ENCODE measurements around the gene MFF. TPM values are rescaled to one million over a fixed set of nuclear protein-coding genes. Genes with fewer than 3 reads are reported as not detected.

MFF gene
- total RNA-seq, 1 donor from 2014 or later = 159 TPM

- Mint-ChIP-seq H3K36me3 (peaks cover 15% of the 10 kb centered on the region), H3K27me3 (ENCODE audit: insufficient read depth, low read depth) (no peaks in the 10 kb centered on the region), H3K27ac (no peak overlapping the region), H3K9me3 (no peaks in the 10 kb centered on the region), H3K4me1 (no peaks in the 10 kb centered on the region), H3K4me3 (no peak overlapping the region)
- TF ChIP-seq EZH2 (IDR thresholded peaks at IDR 0.05) = no peak
- H3K4me1 ChIP-seq = no peaks in the 10 kb centered on the region
- no peaks in the 10 kb centered on the region for H3K27me3 ChIP-seq
- no peaks in the 10 kb centered on the region for H4K20me1 ChIP-seq (ENCODE audit: low read depth)
- no peak overlapping the region for H3K4me2 ChIP-seq
- H3K9me3 ChIP-seq (ENCODE audit: low read depth) = no peaks in the 10 kb centered on the region
- H3K79me2 ChIP-seq (ENCODE audit: low read depth) = no peaks in the 10 kb centered on the region
- H2AFZ ChIP-seq (replicated peaks) = no peak overlapping the region
- DNase-seq (ENCODE audit: low spot score) = no peak
- H3K36me3 ChIP-seq = peaks cover 22% of the 10 kb centered on the region
- no peak overlapping the region for H3K27ac ChIP-seq
- no peak overlapping the region for H3K4me3 ChIP-seq
- no peak overlapping the region for H3K9ac ChIP-seq
- H3F3A ChIP-seq (ENCODE audit: low read depth) = no peaks in the 10 kb centered on the region
These were observed 15.1 kb downstream of the MFF start for GRCh38 chr2:227340106-227340505.

GRCh38 chr2:227341553-227341952, 16.5 kb downstream of the MFF start:
- peaks cover 22% of the 10 kb centered on the region for H3K36me3 ChIP-seq
- no peaks in the 10 kb centered on the region for H4K20me1 ChIP-seq (ENCODE audit: low read depth)
- Mint-ChIP-seq H3K36me3 (peaks cover 3% of the 10 kb centered on the region), H3K4me3 (no peak overlapping the region), H3K9me3 (no peaks in the 10 kb centered on the region), H3K27me3 (ENCODE audit: insufficient read depth, low read depth) (no peaks in the 10 kb centered on the region), H3K4me1 (no peaks in the 10 kb centered on the region), H3K27ac (no peak overlapping the region)
- H3K27ac ChIP-seq = no peak overlapping the region
- H3K79me2 ChIP-seq (ENCODE audit: low read depth) = no peaks in the 10 kb centered on the region
- H3K4me1 ChIP-seq = no peaks in the 10 kb centered on the region
- no peak for DNase-seq (ENCODE audit: low spot score)
- no peaks in the 10 kb centered on the region for H3K9me3 ChIP-seq (ENCODE audit: low read depth)
- H3F3A ChIP-seq (ENCODE audit: low read depth) = no peaks in the 10 kb centered on the region
- no peak overlapping the region for H2AFZ ChIP-seq (replicated peaks)
- no peak overlapping the region for H3K4me2 ChIP-seq
- H3K4me3 ChIP-seq = no peak overlapping the region
- TF ChIP-seq CTCF (IDR thresholded peaks at IDR 0.05) (no peak), EZH2phosphoT487 (IDR thresholded peaks at IDR 0.05) (no peak), EZH2 (IDR thresholded peaks at IDR 0.05) (no peak)
- H3K27me3 ChIP-seq = no peaks in the 10 kb centered on the region
- H3K9ac ChIP-seq = no peak overlapping the region

- Histone ChIP-seq H3K27ac (no peak overlapping the region), H3K4me1 (no peaks in the 10 kb centered on the region), H3K9ac (no peak overlapping the region), H3K4me2 (no peak overlapping the region), H4K20me1 (ENCODE audit: low read depth) (peaks cover 2% of the 10 kb centered on the region), H3F3A (ENCODE audit: low read depth) (no peaks in the 10 kb centered on the region), H3K79me2 (ENCODE audit: low read depth) (no peaks in the 10 kb centered on the region), H3K9me3 (ENCODE audit: low read depth) (no peaks in the 10 kb centered on the region), H3K4me3 (no peak overlapping the region), H2AFZ (replicated peaks) (no peak overlapping the region), H3K36me3 (peaks cover 22% of the 10 kb centered on the region), H3K27me3 (no peaks in the 10 kb centered on the region)
- Mint-ChIP-seq H3K27ac (no peak overlapping the region), H3K36me3 (peaks cover 6% of the 10 kb centered on the region), H3K27me3 (ENCODE audit: insufficient read depth, low read depth) (no peaks in the 10 kb centered on the region), H3K9me3 (no peaks in the 10 kb centered on the region), H3K4me3 (no peak overlapping the region), H3K4me1 (no peaks in the 10 kb centered on the region)
- no peak for DNase-seq (ENCODE audit: low spot score)
- TF ChIP-seq CTCF (IDR thresholded peaks at IDR 0.05) (no peak), EZH2phosphoT487 (IDR thresholded peaks at IDR 0.05) (no peak), EZH2 (IDR thresholded peaks at IDR 0.05) (no peak)
These were observed 19.2 kb downstream of the MFF start for GRCh38 chr2:227344231-227344630.

- no peak overlapping the region for H2AFZ ChIP-seq (replicated peaks)
- peaks cover 2% of the 10 kb centered on the region for H4K20me1 ChIP-seq (ENCODE audit: low read depth)
- H3K27me3 ChIP-seq = no peaks in the 10 kb centered on the region
- no peaks in the 10 kb centered on the region for H3F3A ChIP-seq (ENCODE audit: low read depth)
- TF ChIP-seq EZH2 (IDR thresholded peaks at IDR 0.05) = no peak
- peak; percentile 19 for TF ChIP-seq CTCF (IDR thresholded peaks at IDR 0.05)
- no peak overlapping the region for H3K27ac Mint-ChIP-seq
- no peaks in the 10 kb centered on the region for H3K4me1 Mint-ChIP-seq
- H3K9ac ChIP-seq = no peak overlapping the region
- no peaks in the 10 kb centered on the region for H3K9me3 Mint-ChIP-seq
- no peaks in the 10 kb centered on the region for H3K4me1 ChIP-seq
- H3K9me3 ChIP-seq (ENCODE audit: low read depth) = no peaks in the 10 kb centered on the region
- H3K4me2 ChIP-seq = no peak overlapping the region
- H3K4me3 ChIP-seq = no peak overlapping the region
- peaks cover 4% of the 10 kb centered on the region for H3K36me3 ChIP-seq
- H3K36me3 Mint-ChIP-seq = peaks cover 6% of the 10 kb centered on the region
- H3K4me3 Mint-ChIP-seq = no peak overlapping the region
- H3K79me2 ChIP-seq (ENCODE audit: low read depth) = no peaks in the 10 kb centered on the region
- DNase-seq (ENCODE audit: low spot score) = no peak
- H3K27me3 Mint-ChIP-seq (ENCODE audit: insufficient read depth, low read depth) = no peaks in the 10 kb centered on the region
- H3K27ac ChIP-seq = no peak overlapping the region
These were observed 22.1 kb downstream of the MFF start for GRCh38 chr2:227347117-227347516.

Data from neural progenitor cell (in vitro differentiated cells).